ENCODE results near the gene RIN1. TPM values are rescaled to one million over a fixed set of nuclear protein-coding genes. Genes with fewer than 3 reads are reported as not detected.
A peak's percentile ranks its signal among the peaks of the same experiment; 100 is the strongest.

Gene RIN1
- total RNA-seq, 1 donor from 2014 or later, result 8.2 TPM

DNA sequence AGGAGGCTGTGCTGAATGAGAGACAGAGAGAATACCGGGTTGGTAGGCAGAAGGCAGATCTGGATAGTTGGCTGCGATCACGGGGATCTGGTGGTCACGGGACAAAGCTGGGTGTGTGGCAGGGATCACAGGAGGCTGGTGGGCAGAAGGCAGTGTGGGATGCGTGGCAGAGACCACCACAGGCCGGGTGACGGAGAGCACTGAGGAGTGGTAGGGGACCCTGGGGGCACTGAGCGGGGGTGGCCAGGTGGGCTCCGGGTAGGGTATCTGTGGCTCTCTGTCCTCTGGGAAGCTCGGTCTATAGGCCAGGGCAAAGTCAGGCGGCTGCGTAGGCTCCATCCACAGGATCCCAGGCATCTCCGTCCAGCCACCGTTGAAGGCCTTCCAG is 20.7 kb downstream of the RIN1 start:
- Histone ChIP-seq H3K27ac (peak overlapping the region; percentile 65), H3K4me1 (peaks cover 44% of the 10 kb centered on the region), H3K27me3 (ENCODE audit: low read depth) (peaks cover 5% of the 10 kb centered on the region), H3K36me3 (no peaks in the 10 kb centered on the region), H3K9me3 (no peaks in the 10 kb centered on the region), H3K4me3 (peak overlapping the region; percentile 59)
- no peak for ATAC-seq
- TF ChIP-seq, protein P1, sequence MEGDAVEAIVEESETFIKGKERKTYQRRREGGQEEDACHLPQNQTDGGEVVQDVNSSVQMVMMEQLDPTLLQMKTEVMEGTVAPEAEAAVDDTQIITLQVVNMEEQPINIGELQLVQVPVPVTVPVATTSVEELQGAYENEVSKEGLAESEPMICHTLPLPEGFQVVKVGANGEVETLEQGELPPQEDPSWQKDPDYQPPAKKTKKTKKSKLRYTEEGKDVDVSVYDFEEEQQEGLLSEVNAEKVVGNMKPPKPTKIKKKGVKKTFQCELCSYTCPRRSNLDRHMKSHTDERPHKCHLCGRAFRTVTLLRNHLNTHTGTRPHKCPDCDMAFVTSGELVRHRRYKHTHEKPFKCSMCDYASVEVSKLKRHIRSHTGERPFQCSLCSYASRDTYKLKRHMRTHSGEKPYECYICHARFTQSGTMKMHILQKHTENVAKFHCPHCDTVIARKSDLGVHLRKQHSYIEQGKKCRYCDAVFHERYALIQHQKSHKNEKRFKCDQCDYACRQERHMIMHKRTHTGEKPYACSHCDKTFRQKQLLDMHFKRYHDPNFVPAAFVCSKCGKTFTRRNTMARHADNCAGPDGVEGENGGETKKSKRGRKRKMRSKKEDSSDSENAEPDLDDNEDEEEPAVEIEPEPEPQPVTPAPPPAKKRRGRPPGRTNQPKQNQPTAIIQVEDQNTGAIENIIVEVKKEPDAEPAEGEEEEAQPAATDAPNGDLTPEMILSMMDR (IDR thresholded peaks at IDR 0.05), result no peak
- intact Hi-C loops (cut with DNase I), result no loop called here
- no peak for DNase-seq

DNA sequence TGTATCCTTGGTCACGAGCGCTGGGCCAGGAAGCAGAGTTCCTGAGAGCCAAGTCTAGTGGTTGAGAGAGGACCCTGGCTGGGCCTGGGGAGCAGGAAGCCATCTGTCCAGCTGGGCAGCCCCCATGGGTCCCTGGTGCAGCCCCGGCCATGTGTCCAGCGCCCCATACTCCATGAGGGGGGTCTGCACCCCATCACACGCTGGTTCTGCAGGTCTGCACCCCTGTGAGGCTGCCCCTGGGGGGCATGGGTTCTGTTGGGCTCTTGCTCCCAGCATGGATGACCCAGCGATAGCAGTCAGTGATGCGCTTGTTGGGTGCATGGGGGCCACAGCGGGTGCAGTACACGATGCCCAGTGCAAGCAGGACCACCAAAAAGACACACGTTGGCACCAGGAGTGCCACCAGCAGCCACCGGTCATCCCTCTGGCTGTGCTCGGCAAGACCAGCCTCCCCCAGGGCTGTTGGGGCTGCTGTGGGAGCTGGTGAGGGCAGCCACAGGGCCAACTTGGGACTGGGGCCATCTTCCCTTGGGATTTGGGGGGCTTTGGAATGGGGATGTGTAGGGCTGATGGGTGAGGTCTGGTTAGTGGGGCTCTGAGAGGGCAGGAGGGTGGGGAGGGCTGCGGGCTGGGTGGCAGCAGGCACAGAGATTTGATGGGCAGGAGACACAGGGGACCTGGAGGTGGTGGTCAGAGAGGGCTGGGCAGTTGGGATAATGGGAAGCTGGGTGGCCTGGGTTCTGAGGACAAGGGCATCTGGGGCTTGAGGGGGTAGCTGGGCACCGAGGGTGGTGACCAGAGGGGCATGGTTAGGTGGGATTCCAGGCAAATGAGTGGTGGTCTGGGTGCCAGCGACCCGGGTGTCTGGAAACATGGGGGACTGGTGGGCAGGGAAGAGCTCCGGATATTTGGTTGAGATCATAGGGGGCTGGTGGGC is 21.4 kb downstream of the RIN1 start:
- DNase-seq, result no peak
- TF ChIP-seq, protein P1 (IDR thresholded peaks at IDR 0.05), result no peak
- Histone ChIP-seq H3K4me1 (peaks cover 44% of the 10 kb centered on the region), H3K36me3 (no peaks in the 10 kb centered on the region), H3K27ac (peak overlapping the region; percentile 88), H3K9me3 (no peaks in the 10 kb centered on the region), H3K4me3 (peak overlapping the region; percentile 59), H3K27me3 (ENCODE audit: low read depth) (peaks cover 5% of the 10 kb centered on the region)
- intact Hi-C loops (cut with DNase I), result no loop called here
- no peak for ATAC-seq

DNA sequence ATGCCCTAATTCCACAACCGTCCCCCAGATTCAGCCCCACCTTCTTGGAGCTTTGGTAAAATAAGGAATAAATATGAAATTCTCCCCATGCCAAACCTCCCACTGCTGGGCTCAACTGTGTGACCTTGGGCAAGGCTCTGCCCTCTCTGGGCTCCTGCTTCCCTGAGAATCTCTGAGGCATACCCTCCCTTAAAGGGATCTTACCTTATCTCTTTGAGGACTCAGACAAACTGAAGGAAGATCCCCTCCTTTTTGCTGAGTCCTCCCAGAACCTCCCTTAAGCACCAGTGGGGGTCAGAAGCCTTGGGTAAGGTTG is 22.1 kb downstream of the RIN1 start:
- H3K36me3 ChIP-seq, result no peaks in the 10 kb centered on the region
- intact Hi-C loops (cut with DNase I), result no loop called here
- H3K27ac ChIP-seq, result peak overlapping the region; percentile 88
- ATAC-seq, result no peak
- peak overlapping the region; percentile 59 for H3K4me3 ChIP-seq
- H3K27me3 ChIP-seq (ENCODE audit: low read depth), result peaks cover 5% of the 10 kb centered on the region
- H3K9me3 ChIP-seq, result no peaks in the 10 kb centered on the region
- H3K4me1 ChIP-seq, result peaks cover 43% of the 10 kb centered on the region
- TF ChIP-seq, protein P1 (IDR thresholded peaks at IDR 0.05), result no peak
- DNase-seq, result no peak

DNA sequence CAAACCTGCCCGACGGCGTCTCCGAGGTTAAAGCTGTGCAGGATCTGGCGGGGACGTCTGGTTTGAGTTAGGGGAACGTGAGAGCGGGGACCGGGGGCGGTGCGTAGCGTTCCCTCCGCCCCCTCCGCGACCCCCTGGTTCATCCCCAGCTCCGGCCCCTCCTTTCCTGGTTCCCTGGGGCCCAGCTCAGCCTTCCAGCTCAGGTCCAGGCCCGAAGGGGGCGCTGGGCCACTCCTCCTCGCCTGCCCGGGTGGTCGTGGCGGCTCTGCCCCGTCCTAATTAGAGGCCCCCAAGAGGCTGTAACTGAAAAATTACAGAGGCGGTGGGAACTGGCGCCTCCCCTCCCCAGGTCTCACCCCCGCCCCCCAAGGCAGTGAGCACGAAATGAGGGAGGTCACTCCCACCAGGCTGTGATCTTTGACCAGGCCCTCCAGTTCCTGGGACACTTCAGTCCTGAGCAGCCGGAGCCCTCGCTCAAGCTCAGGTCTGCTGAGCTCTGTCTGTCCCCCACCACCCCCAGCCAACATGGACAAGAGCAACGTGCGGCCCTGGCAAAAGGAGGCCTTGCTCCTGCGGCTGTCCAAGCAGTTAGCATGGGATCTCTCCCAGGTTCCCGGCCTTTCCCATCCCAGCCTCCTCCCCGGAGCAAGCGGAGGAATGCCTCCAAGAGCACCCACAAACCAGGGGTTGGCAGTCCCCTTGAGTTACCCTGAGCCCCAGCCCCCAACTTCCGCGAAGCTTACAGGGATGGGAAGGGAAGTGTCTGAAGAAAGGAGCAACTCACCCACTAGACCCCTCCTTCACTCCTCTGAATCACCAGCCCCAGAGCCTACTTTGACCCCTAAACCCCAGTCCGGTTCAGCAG is 22.7 kb downstream of the RIN1 start:
- DNase-seq, result peak; percentile 55
- peak overlapping the region; percentile 88 for H3K27ac ChIP-seq
- peaks cover 37% of the 10 kb centered on the region for H3K4me1 ChIP-seq
- H3K9me3 ChIP-seq, result no peaks in the 10 kb centered on the region
- intact Hi-C loops (cut with DNase I), result no loop called here
- no peaks in the 10 kb centered on the region for H3K36me3 ChIP-seq
- H3K4me3 ChIP-seq, result peak overlapping the region; percentile 59
- ATAC-seq, result no peak
- TF ChIP-seq, protein P1 (IDR thresholded peaks at IDR 0.05), result no peak
- peaks cover 5% of the 10 kb centered on the region for H3K27me3 ChIP-seq (ENCODE audit: low read depth)

DNA sequence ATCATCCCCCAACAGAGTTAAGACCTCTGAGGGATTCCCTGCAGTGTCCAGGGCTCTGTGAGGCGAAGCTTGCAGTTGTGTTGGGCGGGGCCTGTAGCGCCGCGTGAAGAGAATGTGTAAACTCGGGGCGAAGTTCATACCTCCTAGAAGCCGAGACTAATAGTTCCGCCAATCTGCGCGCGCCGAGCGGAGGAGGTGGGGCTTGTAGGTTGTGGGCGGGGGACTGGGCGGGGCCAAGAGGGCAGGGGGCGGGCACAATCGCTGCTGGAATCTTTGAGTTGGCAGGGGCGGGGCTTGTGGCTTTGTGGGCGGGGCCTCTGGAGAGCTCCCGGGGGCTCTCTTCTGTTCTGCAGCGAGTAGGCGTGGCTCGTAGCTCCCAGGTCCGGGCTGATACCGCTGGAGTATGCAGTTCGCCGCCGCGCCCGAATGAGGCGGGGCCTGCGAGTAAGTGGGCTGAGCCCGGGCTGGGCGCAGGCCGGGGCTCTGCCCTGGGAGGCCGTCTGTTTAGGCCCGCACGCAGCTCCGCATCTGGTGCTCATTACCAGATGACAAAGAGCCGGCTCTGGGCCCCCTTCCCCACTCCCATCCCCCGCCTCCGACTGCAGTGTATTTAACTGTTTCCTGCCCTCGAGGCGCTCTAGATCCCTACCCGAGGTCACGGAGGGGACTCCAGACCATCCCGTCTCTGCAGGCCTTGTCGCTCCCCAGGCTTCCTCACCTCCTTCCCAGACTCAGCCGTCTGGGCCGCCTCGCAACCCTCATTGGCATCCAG is 23.5 kb downstream of the RIN1 start:
- Histone ChIP-seq H3K27ac (peak overlapping the region; percentile 88), H3K9me3 (no peaks in the 10 kb centered on the region), H3K36me3 (no peaks in the 10 kb centered on the region), H3K4me1 (peaks cover 29% of the 10 kb centered on the region), H3K27me3 (ENCODE audit: low read depth) (peaks cover 5% of the 10 kb centered on the region), H3K4me3 (peak overlapping the region; percentile 59)
- DNase-seq (peak; percentile 100), ATAC-seq (peak; percentile 93 to 94)
- intact Hi-C loops (cut with DNase I), result no loop called here
- TF ChIP-seq, protein P1 (IDR thresholded peaks at IDR 0.05), result no peak

Measured in lower lobe of right lung (tissue), 2 donors.